Trophoblast cell (in vitro differentiated cells and primary cell): ENCODE results near the gene FAM107B.

Experiments
- DNase-seq, 2 donors: peaks; one replicate each; pipeline ENCODE4 v3.0.0-alpha.2; 2016
- H2AFZ ChIP-seq: 2 replicates; pipeline ENCODE4 v1.6.1; 2013; ENCODE audit warnings: low read length, moderate library complexity, mild to moderate bottlenecking; ENCODE audit not compliant: insufficient read depth, poor library complexity
- H2AK5ac ChIP-seq: 2 replicates; pipeline ENCODE4 v1.6.1; 2013; ENCODE audit warnings: mild to moderate bottlenecking, low read length
- H2BK120ac ChIP-seq: 2 replicates; pipeline ENCODE4 v1.6.1; 2013; ENCODE audit warnings: low read length, mild to moderate bottlenecking, moderate library complexity; ENCODE audit not compliant: insufficient read depth, poor library complexity
- H2BK12ac ChIP-seq: 2 replicates; pipeline ENCODE4 v1.6.1; 2013; ENCODE audit warnings: mild to moderate bottlenecking, low read length, moderate library complexity
- H2BK5ac ChIP-seq: 2 replicates; pipeline ENCODE4 v1.6.1; 2013; ENCODE audit warnings: low read length, low read depth, moderate library complexity, mild to moderate bottlenecking; ENCODE audit not compliant: poor library complexity
- H3K14ac ChIP-seq: 2 replicates; pipeline ENCODE4 v1.6.1; 2013; ENCODE audit warnings: mild to moderate bottlenecking, low read length
- H3K18ac ChIP-seq: 2 replicates; pipeline ENCODE4 v1.6.1; 2013; ENCODE audit warnings: mild to moderate bottlenecking, low read length
- H3K23ac ChIP-seq: 2 replicates; pipeline ENCODE4 v1.6.1; 2013; ENCODE audit warnings: low read length
- H3K27ac ChIP-seq: 2 replicates; pipeline ENCODE4 v1.5.1; 2013; ENCODE audit warnings: low read depth, mild to moderate bottlenecking, inconsistent platforms, low read length, moderate library complexity
- H3K27me3 ChIP-seq: 2 replicates; pipeline ENCODE4 v1.6.1; 2013; ENCODE audit warnings: inconsistent platforms, mild to moderate bottlenecking, low read length, moderate library complexity; ENCODE audit not compliant: insufficient read depth
- H3K36me3 ChIP-seq, 2 experiments: 1 replicate in 1 of 2; 2 replicates in 1 of 2; pipeline ENCODE4 v1.6.1; 2013; ENCODE audit warnings: low read length in 2 of 2, mild to moderate bottlenecking in 2 of 2, moderate library complexity in 1 of 2; ENCODE audit not compliant: insufficient read depth in 2 of 2, control insufficient read depth in 1 of 2
- H3K4ac ChIP-seq: 2 replicates; pipeline ENCODE4 v1.6.1; 2013; ENCODE audit warnings: low read depth, mild to moderate bottlenecking, low read length, moderate library complexity
- H3K4me1 ChIP-seq, 2 experiments: 1 replicate in 1 of 2; 2 replicates in 1 of 2; pipeline ENCODE4 v1.6.1; 2013; ENCODE audit warnings: low read length in 2 of 2, mild to moderate bottlenecking in 2 of 2, moderate library complexity in 1 of 2; ENCODE audit not compliant: insufficient read depth in 2 of 2, control insufficient read depth in 1 of 2
- H3K4me2 ChIP-seq: 2 replicates; pipeline ENCODE4 v1.6.1; 2013; ENCODE audit warnings: inconsistent platforms, mild to moderate bottlenecking, low read length, moderate library complexity
- H3K4me3 ChIP-seq: 2 replicates; pipeline ENCODE4 v1.5.1; 2013; ENCODE audit warnings: mild to moderate bottlenecking, low read depth, low read length, inconsistent platforms
- H3K79me1 ChIP-seq: one replicate; pipeline ENCODE4 v1.6.1; 2013; ENCODE audit warnings: low read length
- H3K79me2 ChIP-seq: 2 replicates; pipeline ENCODE4 v1.6.1; 2013; ENCODE audit warnings: low read length, mild to moderate bottlenecking; ENCODE audit not compliant: control insufficient read depth, insufficient read depth, poor library complexity
- H3K9ac ChIP-seq: 2 replicates; pipeline ENCODE4 v1.6.1; 2013; ENCODE audit warnings: mild to moderate bottlenecking, low read length
- H3K9me3 ChIP-seq: 2 replicates; pipeline ENCODE4 v1.6.1; 2013; ENCODE audit warnings: low read depth, mild to moderate bottlenecking, control low read depth, inconsistent platforms, low read length; ENCODE audit not compliant: insufficient read depth
- H4K12ac ChIP-seq: 2 replicates; pipeline ENCODE4 v1.6.1; 2013; ENCODE audit warnings: low read depth, mild to moderate bottlenecking, low read length, moderate library complexity
- H4K8ac ChIP-seq: 2 replicates; pipeline ENCODE4 v1.6.1; 2013; ENCODE audit warnings: low read depth, mild to moderate bottlenecking, low read length, moderate library complexity
- H4K91ac ChIP-seq: one replicate; pipeline ENCODE4 v1.6.1; 2013; ENCODE audit warnings: low read depth, mild to moderate bottlenecking, low read length, moderate library complexity
- WGBS: extraction: QIAGEN DNeasy Blood & Tissue Kit; methylation state at CpG from one replicate; pipeline ENCODE4 v1.1.7; 2013; ENCODE audit warnings: missing lambda C conversion rate; ENCODE audit not compliant: insufficient read length, insufficient coverage; ENCODE audit errors: extremely low coverage; 5-methylcytosine and 5-hydroxymethylcytosine counted together

FAM107B gene

GRCh38 chr10:14801723-14802122, 27.0 kb upstream of the FAM107B start:
- H2BK12ac ChIP-seq = no peak overlapping the region
- H3K79me2 ChIP-seq = no peaks in the 10 kb centered on the region
- H3K9me3 ChIP-seq = peaks cover 2% of the 10 kb centered on the region
- H3K14ac ChIP-seq = no peak overlapping the region
- no peaks in the 10 kb centered on the region for H3K79me1 ChIP-seq
- DNase-seq = no peak
- no peak overlapping the region for H4K91ac ChIP-seq
- no peak overlapping the region for H3K4me2 ChIP-seq
- H2AFZ ChIP-seq = no peak overlapping the region
- H3K18ac ChIP-seq = no peak overlapping the region
- H4K8ac ChIP-seq = no peak overlapping the region
- no CpG with 5 or more reads among the region's 5 CpGs for WGBS
- no peak overlapping the region for H3K4me3 ChIP-seq
- H3K27ac ChIP-seq = no peak overlapping the region
- H2BK120ac ChIP-seq = no peak overlapping the region
- H3K9ac ChIP-seq = no peak overlapping the region
- H4K12ac ChIP-seq = no peak overlapping the region
- H3K27me3 ChIP-seq = no peaks in the 10 kb centered on the region
- no peak overlapping the region for H2AK5ac ChIP-seq
- H3K4me1 ChIP-seq = no peaks in the 10 kb centered on the region
- no peak overlapping the region for H3K4ac ChIP-seq
- H3K23ac ChIP-seq = no peak overlapping the region
- no peaks in the 10 kb centered on the region for H3K36me3 ChIP-seq
- H2BK5ac ChIP-seq = no peak overlapping the region

GRCh38 chr10:14800397-14800796, 25.7 kb upstream of the FAM107B start:
- DNase-seq = no peak
- no peak overlapping the region for H2BK12ac ChIP-seq
- no peak overlapping the region for H3K27ac ChIP-seq
- no peak overlapping the region for H3K14ac ChIP-seq
- H2AFZ ChIP-seq = no peak overlapping the region
- no peak overlapping the region for H2BK5ac ChIP-seq
- H4K8ac ChIP-seq = no peak overlapping the region
- H3K27me3 ChIP-seq = no peaks in the 10 kb centered on the region
- WGBS = no CpG with 5 or more reads among the region's 1 CpG
- no peak overlapping the region for H3K23ac ChIP-seq
- no peak overlapping the region for H4K12ac ChIP-seq
- no peaks in the 10 kb centered on the region for H3K4me1 ChIP-seq
- no peak overlapping the region for H2BK120ac ChIP-seq
- H3K79me1 ChIP-seq = no peaks in the 10 kb centered on the region
- H4K91ac ChIP-seq = no peak overlapping the region
- no peaks in the 10 kb centered on the region for H3K79me2 ChIP-seq
- H2AK5ac ChIP-seq = no peak overlapping the region
- H3K36me3 ChIP-seq = no peaks in the 10 kb centered on the region
- H3K4me3 ChIP-seq = no peak overlapping the region
- H3K4me2 ChIP-seq = no peak overlapping the region
- H3K4ac ChIP-seq = no peak overlapping the region
- peaks cover 2% of the 10 kb centered on the region for H3K9me3 ChIP-seq
- H3K18ac ChIP-seq = no peak overlapping the region
- no peak overlapping the region for H3K9ac ChIP-seq

- Histone ChIP-seq H3K79me2 (no peaks in the 10 kb centered on the region), H3K9ac (no peak overlapping the region), H2AK5ac (no peak overlapping the region), H4K91ac (no peak overlapping the region), H2BK12ac (no peak overlapping the region), H3K36me3 (no peaks in the 10 kb centered on the region), H3K18ac (no peak overlapping the region), H3K27ac (no peak overlapping the region), H3K4me1 (no peaks in the 10 kb centered on the region), H2AFZ (no peak overlapping the region), H3K4me2 (no peak overlapping the region), H3K4me3 (no peak overlapping the region), H3K79me1 (no peaks in the 10 kb centered on the region), H4K12ac (no peak overlapping the region), H3K14ac (no peak overlapping the region), H2BK120ac (no peak overlapping the region), H3K27me3 (no peaks in the 10 kb centered on the region), H2BK5ac (no peak overlapping the region), H3K23ac (no peak overlapping the region), H3K9me3 (peaks cover 2% of the 10 kb centered on the region), H4K8ac (no peak overlapping the region), H3K4ac (no peak overlapping the region)
- no peak for DNase-seq
- WGBS = no CpG with 5 or more reads among the region's 5 CpGs
Measured at GRCh38 chr10:14798636-14799035, 23.9 kb upstream of the FAM107B start.

GRCh38 chr10:14787938-14788337, 13.2 kb upstream of the FAM107B start:
- H2AFZ ChIP-seq = no peak overlapping the region
- no peak overlapping the region for H2BK120ac ChIP-seq
- H3K27ac ChIP-seq = no peak overlapping the region
- no peak overlapping the region for H3K23ac ChIP-seq
- no peak overlapping the region for H2BK5ac ChIP-seq
- H3K18ac ChIP-seq = no peak overlapping the region
- peaks cover 2% of the 10 kb centered on the region for H3K9me3 ChIP-seq
- no peak overlapping the region for H4K12ac ChIP-seq
- no peak overlapping the region for H4K8ac ChIP-seq
- no peak overlapping the region for H3K4me3 ChIP-seq
- no peaks in the 10 kb centered on the region for H3K27me3 ChIP-seq
- peaks cover 0 to 2% of the 10 kb centered on the region in 2 experiments for H3K4me1 ChIP-seq
- H3K4ac ChIP-seq = no peak overlapping the region
- no CpG with 5 or more reads among the region's 5 CpGs for WGBS
- peaks cover 0 to 2% of the 10 kb centered on the region in 2 experiments for H3K36me3 ChIP-seq
- H3K9ac ChIP-seq = no peak overlapping the region
- peak in 1 of 2 donors; percentile 6 for DNase-seq
- H2AK5ac ChIP-seq = no peak overlapping the region
- no peak overlapping the region for H3K14ac ChIP-seq
- no peaks in the 10 kb centered on the region for H3K79me2 ChIP-seq
- no peak overlapping the region for H4K91ac ChIP-seq
- H3K4me2 ChIP-seq = no peak overlapping the region
- H2BK12ac ChIP-seq = no peak overlapping the region
- no peaks in the 10 kb centered on the region for H3K79me1 ChIP-seq
